NCI-H2081 treated with DMSO at 0.1 percent for 48 hours (cell line): ENCODE measurements around the gene ARHGAP42.
"Not testable (repeated sequence)": the region's sequence is repeated elsewhere in the genome, so short reads cannot be mapped to it uniquely, and the experiment has no call there.

ENCODE experiments used
- DNase-seq: peaks from one replicate; lab custom pipeline; 2025; lab: John Stamatoyannopoulos, UW

The ARHGAP42 gene, protein sequence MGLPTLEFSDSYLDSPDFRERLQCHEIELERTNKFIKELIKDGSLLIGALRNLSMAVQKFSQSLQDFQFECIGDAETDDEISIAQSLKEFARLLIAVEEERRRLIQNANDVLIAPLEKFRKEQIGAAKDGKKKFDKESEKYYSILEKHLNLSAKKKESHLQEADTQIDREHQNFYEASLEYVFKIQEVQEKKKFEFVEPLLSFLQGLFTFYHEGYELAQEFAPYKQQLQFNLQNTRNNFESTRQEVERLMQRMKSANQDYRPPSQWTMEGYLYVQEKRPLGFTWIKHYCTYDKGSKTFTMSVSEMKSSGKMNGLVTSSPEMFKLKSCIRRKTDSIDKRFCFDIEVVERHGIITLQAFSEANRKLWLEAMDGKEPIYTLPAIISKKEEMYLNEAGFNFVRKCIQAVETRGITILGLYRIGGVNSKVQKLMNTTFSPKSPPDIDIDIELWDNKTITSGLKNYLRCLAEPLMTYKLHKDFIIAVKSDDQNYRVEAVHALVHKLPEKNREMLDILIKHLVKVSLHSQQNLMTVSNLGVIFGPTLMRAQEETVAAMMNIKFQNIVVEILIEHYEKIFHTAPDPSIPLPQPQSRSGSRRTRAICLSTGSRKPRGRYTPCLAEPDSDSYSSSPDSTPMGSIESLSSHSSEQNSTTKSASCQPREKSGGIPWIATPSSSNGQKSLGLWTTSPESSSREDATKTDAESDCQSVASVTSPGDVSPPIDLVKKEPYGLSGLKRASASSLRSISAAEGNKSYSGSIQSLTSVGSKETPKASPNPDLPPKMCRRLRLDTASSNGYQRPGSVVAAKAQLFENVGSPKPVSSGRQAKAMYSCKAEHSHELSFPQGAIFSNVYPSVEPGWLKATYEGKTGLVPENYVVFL

DNA sequence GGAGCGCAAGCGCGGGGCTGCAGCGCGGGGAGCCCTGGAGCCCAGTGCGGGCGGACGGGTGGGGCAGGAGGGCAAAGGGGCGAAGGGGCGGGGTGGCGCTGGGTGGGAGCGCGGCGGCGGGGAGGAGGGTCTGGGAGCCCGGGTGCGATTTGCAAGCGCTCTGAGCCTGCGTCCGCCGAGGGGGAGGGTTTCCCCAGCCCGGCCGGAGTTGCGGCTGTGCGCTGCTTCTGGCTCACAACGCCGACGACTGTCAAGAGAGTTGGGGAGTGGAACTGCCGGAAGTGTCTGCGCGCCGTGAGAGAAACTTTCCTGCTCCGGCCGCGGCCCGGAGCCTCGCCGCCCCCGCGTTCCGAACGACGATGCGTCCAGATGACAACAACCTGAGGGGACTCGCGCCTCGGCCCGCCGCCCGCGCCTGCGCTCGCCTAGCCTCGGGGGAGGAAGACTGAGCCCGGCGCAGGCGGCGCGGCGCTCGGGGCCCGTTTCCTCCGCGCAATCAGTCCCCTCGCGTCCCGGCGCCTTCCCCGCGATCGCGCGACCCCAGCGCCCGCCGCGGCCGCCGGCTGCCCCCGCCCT lies at the start of gene ARHGAP42:
Gene ARHGAP42 (plus strand): TSS at position 235 of the 576 bp plus-strand sequence. CDS start 391 bp downstream, outside the sequence.
- no peak for DNase-seq

DNA sequence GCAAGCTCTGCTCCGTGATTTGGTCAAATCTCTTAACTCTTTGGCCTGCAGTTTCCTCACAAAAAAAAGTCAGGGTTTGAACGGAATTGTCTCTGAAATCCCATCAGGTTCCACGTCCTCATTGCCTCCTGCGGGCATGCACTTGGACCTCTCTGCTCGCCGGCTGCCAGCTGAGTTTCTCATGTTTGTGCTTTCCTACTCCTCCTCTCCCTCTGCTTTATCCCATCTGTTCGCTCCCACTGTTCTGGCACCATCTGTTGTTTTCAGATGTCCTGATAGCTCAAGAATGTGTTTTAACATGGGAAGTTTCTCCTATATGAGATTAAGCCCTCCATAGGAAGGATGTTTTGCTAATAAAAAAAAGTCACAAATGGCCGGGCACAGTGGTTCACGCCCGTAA lies 49.4 kb upstream of the ARHGAP42 start:
- no peak for DNase-seq

DNA sequence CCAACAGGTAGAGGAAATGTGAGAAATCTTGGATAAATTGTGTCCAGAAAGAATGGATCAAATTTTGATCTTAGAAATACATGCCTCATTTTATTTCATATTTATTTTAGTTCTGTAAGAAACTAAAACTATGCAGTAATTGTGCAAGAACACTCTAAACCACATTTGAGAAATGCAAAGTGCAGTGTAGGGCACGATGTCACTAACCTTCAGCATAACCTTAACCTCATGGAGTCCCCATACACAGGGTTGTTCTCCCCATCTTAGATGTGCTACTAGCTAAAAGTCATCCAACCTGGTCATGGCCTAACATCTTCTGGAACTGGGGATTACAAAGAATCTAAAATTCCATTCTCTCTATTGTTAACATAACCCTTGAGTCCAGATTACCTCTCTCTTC lies 48.4 kb upstream of the ARHGAP42 start:
- DNase-seq: no peak

DNA sequence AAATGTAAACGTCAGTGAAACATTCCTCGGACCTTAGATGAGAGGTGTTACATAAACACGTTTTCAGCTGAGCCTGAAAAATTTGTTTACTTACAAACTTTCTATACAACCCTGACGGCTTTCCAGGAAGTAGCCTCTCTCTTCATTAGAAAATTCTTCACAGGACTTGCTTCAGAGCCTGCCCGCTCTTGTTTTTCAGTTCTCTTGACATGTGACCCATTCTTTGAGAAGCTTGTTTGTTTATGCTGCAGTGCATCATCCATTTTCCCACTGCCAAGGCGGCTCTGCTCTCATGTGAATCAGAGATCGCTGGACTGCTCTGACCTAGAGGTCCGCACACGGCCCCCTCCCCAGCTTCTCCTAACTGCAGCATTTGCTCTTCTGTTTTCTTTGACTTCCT lies 47.9 kb upstream of the ARHGAP42 start:
- DNase-seq: no peak

DNA sequence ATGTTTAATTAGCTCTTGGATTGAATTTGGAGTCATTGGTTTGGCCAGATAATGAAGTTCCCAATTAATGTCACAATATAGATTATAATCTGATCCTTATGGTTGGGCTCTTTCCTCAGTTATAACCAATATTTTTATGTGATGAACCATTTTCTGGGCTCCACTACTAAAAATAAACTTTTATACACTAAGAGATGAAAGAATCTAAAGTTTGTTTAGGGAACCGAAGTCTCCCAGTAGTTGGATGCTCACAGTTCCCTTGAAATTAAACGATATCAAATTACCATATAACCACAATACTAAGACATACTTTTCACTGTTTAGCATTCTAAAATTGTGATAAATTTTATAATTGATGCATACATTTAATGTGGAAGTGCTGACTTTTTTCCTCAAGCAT lies 47.0 kb upstream of the ARHGAP42 start:
- DNase-seq: no peak

DNA sequence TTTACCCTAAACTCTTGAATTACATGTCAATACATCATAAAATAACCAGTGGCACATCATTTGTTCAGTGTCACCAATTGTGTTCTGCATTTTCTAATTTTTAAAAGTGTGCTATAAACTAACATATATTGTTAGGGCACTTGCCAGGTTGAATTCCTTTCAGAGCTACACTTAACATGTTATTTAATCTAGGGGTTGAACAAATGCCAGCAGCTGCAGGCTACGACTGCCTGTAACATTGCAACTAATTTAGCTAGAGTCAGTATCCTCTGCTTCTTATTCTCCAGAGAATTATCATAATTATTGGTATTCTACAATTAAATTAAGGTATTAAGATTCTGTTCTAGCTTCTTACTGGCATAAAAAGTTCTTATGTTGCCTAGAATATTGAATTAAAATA lies 46.4 kb upstream of the ARHGAP42 start:
- no peak for DNase-seq

DNA sequence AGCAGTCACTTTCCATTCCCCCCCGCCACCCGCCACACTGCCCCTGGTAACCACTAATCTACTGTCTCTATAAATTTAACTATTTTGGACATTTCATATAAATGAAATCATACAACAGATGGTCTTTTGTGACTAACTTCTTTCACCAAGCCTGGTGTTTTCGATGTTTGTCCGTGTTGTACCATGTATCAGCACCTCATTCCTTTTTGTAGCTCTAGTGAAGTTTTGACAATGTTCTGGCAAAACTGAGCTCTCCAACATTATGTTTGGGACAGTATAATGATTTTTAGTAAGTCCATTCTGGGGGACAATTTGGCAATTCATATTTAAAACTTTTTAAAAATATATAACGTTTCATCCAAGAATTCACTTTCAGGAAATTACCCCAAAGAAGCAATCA lies 45.6 kb upstream of the ARHGAP42 start:
- DNase-seq: no peak

DNA sequence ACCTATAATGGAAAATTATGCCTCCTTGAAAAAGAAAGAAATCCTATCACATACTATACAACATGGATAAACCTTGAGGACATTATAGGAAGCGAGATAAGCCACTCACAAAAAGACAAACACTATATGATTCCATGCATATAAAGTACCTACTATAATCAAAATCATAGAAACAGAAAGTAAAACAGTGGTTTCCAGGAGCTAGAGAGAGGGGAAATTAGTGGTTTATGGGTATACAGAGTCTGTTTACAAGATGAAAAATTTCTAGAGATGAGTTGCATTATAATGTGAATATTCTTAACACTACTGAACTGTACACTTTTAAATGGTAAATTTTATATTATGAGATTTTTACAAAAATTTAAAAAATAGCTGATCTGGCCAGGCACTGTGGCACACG lies 40.5 kb upstream of the ARHGAP42 start:
- DNase-seq: no peak

DNA sequence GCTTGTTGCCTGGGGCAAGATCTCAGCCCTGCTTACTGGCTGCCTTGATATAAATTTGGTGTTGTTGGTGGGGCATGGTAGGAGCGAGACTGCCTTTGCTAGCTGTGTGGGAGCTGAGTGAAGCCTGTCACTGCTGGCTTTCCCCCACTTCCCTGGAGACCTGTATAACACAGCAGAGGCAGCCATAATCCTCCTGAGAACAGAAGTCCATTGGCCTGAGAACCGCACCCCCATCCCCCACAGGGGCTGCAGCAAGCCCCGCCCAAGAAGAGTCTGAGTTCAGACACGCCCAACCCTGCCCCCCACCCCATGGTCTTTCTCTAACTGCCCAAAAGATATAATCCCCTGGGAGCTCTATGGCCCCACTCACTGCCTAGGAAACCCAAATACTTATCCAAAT lies 39.2 kb upstream of the ARHGAP42 start:
- DNase-seq: no peak

DNA sequence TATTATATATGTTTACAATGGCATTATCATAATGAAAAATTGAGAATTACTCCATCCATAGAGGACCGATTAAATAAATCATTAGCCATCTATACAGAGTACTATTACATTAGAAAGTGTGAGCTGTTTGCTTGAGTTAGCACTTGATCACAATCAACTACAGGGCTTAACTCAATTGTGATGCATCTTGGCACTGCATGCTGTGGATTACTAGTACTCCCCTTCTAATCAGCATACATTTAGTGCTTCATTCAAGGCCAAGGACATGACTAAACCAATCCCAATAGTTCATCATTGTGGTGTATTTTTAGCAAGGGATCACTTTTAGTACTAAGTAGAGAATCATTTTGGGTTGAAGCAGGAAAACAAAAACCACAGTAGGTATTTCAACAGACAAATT lies 23.5 kb upstream of the ARHGAP42 start:
- no peak for DNase-seq

DNA sequence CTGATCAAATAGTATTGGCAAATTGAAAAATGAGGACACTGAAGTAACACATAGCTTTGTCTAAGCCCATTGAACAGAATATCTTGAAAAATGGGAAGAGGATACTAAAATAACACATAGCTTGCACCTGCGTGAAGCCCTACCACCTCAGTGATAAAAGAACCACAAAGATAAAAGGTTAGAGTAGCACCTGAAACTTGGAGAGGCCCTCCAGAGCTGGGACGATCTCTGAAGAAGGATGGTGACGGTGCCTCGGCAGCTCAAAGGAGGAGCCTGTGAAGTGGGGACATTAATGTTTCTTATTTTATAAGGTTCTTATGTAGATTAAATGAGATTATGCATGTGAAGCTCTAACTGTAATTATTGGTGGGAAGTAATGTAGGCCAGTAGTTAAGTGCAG lies 23.1 kb upstream of the ARHGAP42 start:
- DNase-seq: no peak

DNA sequence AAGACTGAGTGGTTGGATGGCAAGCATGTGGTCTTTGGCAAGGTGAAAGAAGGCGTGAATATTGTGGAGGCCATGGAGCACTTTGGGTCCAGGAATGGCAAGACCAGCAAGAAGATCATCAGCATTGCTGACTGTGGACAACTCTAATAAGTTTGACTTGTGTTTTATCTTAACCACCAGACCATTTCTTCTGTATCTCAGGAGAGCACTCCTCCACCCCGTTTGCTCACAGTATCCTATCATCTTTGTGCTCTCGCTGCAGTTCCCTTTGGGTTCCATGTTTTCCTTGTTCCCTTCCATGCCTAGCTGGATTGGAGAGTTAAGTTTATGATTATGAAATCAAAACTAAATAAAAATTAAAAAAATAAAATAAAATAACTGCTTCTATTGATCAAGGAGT lies 20.3 kb upstream of the ARHGAP42 start:
- DNase-seq: not testable (repeated sequence)

DNA sequence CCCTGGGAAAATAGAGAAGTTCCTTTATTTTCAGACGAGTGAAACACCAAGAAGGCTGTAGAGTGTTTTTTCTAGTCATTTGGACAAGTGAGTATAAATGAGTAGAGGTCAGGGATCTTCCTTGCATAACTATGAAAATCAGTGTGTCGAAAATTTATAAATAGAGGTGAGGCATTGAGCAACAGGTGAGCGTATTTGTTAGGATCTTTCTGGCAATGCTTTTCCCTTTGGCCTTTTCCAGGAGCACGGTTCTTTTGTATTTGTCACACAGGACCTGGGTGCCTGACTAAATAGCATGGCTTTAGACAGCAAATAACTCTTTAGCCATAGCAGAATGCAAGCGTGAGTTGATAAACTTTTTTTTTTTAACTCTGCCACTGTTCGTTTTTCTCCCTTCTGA lies 19.6 kb upstream of the ARHGAP42 start:
- no peak for DNase-seq

DNA sequence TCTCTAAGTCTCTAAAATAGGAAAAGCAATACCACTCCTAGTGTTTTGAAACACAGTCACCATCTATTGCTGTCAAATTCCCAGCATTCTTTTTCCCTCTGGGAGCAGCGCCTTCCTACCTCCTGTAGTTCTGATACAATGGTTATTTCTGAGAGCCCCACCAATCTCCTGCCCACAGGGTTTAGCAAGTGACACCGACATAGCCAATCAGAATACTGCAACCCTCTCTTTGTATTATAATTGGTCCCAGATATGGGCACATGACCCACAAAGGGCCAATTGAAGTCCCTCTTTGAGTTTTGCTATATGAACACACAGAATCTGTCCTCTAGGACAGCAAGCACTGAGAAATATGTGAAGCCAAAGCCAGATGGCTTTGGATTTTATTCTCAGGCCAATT lies 16.9 kb upstream of the ARHGAP42 start:
- no peak for DNase-seq

DNA sequence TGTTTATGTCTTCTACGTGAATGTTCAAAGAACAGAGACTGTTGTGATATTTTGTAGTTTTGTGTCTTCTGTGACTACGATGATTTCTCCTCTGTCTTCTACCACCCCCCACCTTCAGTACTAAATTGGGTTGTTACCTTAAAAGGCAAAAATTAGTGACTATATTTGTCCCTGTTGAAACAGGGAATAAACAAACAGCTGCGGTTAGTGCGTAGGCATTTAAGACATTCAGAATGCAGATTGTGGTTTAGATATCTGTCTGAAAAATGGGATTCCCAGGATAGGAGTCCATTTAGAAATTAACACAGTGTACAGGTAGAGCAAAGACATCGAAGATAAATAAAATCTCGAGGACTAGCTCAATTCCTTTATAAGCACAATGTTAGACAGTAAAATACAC lies 15.6 kb upstream of the ARHGAP42 start:
- DNase-seq: no peak

DNA sequence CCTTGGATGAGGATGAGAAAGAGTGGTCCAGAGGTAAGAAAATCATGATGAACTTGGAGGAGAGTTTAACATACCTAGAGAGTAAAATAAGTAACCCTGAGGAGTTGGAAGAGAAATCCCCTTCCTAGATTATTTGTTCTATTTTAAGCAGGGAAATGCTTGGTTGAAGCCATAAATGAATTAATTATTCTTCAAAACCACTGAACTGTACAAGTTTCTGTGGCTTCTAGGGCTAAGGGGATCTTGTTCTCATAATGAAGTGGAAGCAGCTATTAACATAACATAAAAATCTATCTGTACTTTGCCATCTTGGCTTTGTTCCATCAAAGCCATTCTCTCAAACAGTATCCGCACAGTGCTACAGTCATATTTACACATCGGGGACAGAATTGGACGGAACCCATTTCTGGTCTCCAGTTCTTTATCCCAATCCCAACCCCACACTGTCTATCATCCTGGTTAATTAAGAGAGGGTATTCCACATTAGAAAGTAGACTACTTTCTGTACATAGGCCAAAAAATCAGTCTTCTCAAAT lies 14.5 kb upstream of the ARHGAP42 start:
- DNase-seq: no peak

DNA sequence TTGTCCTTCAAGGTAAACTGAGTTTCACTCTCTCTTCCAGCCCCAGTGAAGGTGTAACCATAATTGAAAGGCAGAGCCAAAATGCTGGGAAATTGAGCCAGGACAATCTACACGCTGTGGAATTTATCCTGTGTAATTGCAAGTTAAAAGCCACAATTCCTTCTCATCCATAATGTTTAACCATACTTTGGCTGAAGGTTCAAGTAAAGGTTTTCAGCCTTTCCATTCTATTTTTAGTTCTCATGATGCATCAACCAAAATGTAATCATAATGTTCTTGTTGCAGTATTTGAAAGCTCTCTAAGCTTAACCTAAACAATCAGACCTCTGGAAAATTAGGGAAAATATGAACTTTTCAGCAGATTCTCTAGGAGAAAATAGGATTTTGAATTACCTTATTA lies 14.0 kb upstream of the ARHGAP42 start:
- DNase-seq: no peak

DNA sequence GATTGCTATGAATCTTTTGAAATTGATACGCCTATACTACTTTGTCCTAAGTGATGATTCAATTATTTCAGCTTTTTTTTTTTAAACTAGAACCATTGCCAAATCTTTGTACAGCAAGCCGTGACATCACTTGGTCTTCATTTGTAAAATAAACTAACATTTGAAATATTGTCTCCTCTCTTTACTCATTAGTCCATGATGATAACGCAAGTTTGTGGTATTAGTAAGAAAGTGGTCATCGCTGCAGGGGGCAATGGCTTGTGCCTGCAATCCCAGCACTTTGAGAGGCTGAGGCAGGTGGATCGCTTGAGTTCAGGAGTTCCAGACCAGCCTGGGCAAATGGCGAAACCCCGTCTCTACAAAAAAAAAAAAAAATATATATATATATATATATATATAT lies 12.9 kb upstream of the ARHGAP42 start:
- DNase-seq: no peak

DNA sequence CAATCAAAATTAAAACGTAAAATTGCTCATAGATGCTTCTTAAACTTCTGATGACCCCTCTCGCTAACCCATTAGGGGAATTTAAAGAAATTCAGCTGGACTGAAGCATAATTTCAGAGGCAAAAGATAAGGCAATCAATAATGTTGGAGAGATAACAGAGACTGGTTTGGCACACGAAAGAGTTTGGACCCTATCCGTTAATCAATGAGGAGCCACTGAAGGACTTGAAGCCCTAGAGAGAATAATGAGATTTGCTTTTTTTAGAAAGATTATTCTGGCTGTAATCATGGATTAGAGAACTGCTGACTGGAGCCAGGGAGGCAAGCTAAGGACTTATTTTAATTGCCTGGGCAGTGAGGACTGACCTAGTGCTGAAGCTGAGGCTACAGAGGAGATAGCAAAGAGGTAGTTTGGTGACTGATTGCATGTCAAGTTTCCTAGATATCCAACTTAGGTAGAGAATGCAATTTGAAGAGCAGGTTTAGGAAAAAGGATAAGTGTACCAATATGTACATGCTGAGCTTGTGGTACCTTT lies 11.9 kb upstream of the ARHGAP42 start:
- DNase-seq: no peak

DNA sequence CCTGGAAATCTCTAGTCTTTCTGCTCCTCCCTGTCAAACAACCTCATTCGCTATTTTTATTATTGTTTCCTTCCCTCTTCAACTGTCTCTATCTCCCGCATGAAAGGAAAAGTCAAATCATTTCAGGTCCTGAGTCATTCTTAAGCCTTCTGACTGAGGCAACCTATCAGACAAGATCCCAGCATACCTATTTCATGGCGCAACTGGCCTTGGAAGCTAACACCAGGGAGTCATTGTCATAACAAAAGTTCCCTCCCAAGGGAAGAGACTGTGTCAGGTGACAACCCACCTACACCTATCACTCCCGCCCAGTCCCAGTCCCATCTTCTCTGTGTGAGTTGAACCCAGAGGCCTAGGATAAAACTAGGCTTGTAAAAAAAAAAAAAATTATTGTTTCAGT lies 10.2 kb upstream of the ARHGAP42 start:
- DNase-seq: no peak

DNA sequence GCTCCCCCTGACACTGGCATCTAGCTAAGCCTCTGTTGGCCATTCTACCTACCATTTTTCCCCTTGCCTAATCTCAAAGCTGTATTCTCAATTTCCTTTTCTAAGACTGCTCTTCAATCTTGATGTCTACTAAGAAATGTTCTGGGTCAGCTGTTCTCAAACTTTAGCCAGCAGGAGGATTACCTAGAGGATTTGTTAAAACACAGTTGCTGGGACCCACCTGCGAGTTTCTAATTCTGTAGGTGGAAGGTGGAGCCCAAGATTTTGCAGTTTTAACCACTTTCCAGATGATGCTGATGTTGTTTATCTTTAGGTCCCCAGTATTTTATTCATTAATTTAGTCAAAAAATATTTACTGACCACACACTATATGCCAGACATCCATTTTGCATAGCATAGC lies 9.3 kb upstream of the ARHGAP42 start:
- no peak for DNase-seq

DNA sequence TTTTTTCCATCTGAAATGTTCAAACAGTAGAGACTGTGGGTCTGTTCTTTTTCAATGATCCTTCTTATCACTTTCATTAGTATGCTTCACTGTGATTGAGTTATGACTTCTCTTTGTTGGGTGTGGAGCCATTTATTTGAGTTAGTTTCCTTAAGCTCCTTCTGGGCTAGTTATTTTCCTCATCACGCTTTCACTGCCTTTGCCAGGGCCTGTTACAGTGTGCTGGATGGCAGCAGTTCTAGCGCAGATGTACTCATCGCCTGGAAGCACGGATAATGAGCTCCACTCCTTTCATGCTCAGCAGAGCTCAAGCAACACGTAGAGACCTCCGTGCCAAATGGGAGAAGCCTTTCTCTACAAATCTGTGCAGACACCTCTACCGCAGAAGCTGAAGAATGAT lies 7.0 kb upstream of the ARHGAP42 start:
- DNase-seq: no peak
